ENCODE measurements around the gene GJD3. TPM values are rescaled to one million over a fixed set of nuclear protein-coding genes. Genes with fewer than 3 reads are reported as not detected.
"Not testable (repeated sequence)": the region's sequence is repeated elsewhere in the genome, so short reads cannot be mapped to it uniquely, and the experiment has no call there.

Gene GJD3
- total RNA-seq, 1 donor from 2014 or later: not detected

- no peaks in the 10 kb centered on the region for H3K36me3 ChIP-seq
- no peak overlapping the region for H3K27ac ChIP-seq
- no peaks in the 10 kb centered on the region for H3K27me3 ChIP-seq
- no peak for TF ChIP-seq CTCF (IDR thresholded peaks at IDR 0.05)
- H3K4me3 ChIP-seq: no peak overlapping the region
- no peaks in the 10 kb centered on the region for H3K9me3 ChIP-seq
- intact Hi-C loops (cut with DNase I): no loop called here
- no peaks in the 10 kb centered on the region for H3K4me1 ChIP-seq
- no peak for DNase-seq (ENCODE audit: low spot score in 2 of 2)
Observed at GRCh38 chr17:40407460-40407859, 42.9 kb upstream of the GJD3 start.

- intact Hi-C loops (cut with DNase I): no loop called here
- Histone ChIP-seq H3K27ac (no peak overlapping the region), H3K4me3 (no peak overlapping the region), H3K36me3 (no peaks in the 10 kb centered on the region), H3K9me3 (no peaks in the 10 kb centered on the region), H3K27me3 (no peaks in the 10 kb centered on the region), H3K4me1 (no peaks in the 10 kb centered on the region)
- DNase-seq (ENCODE audit: low spot score in 2 of 2): no peak
- TF ChIP-seq CTCF (IDR thresholded peaks at IDR 0.05): no peak
Observed at GRCh38 chr17:40404003-40404402, 39.5 kb upstream of the GJD3 start.

- Histone ChIP-seq H3K36me3 (no peaks in the 10 kb centered on the region), H3K4me1 (no peaks in the 10 kb centered on the region), H3K27ac (no peak overlapping the region), H3K27me3 (no peaks in the 10 kb centered on the region), H3K9me3 (no peaks in the 10 kb centered on the region), H3K4me3 (no peak overlapping the region)
- no peak for DNase-seq (ENCODE audit: low spot score in 2 of 2)
- no peak for TF ChIP-seq CTCF (IDR thresholded peaks at IDR 0.05)
- intact Hi-C loops (cut with DNase I): no loop called here
Observed at GRCh38 chr17:40402668-40403067, 38.1 kb upstream of the GJD3 start.

GRCh38 chr17:40399185-40399584 lies 34.6 kb upstream of the GJD3 start:
- intact Hi-C loops (cut with DNase I): loop anchor here (1.0 to 5.0 kb wide), 3 partner anchors 38 to 134 kb away; no protein-coding TSS in a partner anchor
- peak; percentile 41 to 55 (median 43) for TF ChIP-seq CTCF (IDR thresholded peaks at IDR 0.05)
- no peak for DNase-seq (ENCODE audit: low spot score in 2 of 2)

GRCh38 chr17:40386555-40386954 lies 22.0 kb upstream of the GJD3 start:
- DNase-seq (ENCODE audit: low spot score in 2 of 2); intact Hi-C loops (cut with DNase I); H3K4me3 ChIP-seq; H3K36me3 ChIP-seq; H3K27me3 ChIP-seq; H3K9me3 ChIP-seq; H3K27ac ChIP-seq; H3K4me1 ChIP-seq: not testable (repeated sequence)

More at GRCh38 chr17:40399185-40399584, 34.6 kb upstream of the GJD3 start:
- Histone ChIP-seq H3K27me3 (no peaks in the 10 kb centered on the region), H3K36me3 (no peaks in the 10 kb centered on the region), H3K9me3 (no peaks in the 10 kb centered on the region), H3K4me1 (no peaks in the 10 kb centered on the region), H3K4me3 (no peak overlapping the region), H3K27ac (no peak overlapping the region)

GRCh38 chr17:40382251-40382650 lies 17.7 kb upstream of the GJD3 start:
- Histone ChIP-seq H3K36me3 (no peaks in the 10 kb centered on the region), H3K27me3 (no peaks in the 10 kb centered on the region), H3K27ac (no peak overlapping the region), H3K9me3 (no peaks in the 10 kb centered on the region), H3K4me3 (no peak overlapping the region), H3K4me1 (no peaks in the 10 kb centered on the region)
- no peak for TF ChIP-seq CTCF (IDR thresholded peaks at IDR 0.05)
- DNase-seq (ENCODE audit: low spot score in 2 of 2): no peak
- intact Hi-C loops (cut with DNase I): no loop called here
